Measurements from ENCODE around the gene QKI.

- TF ChIP-seq FOS (IDR thresholded peaks at IDR 0.05; ENCODE audit: borderline replicate concordance, extremely low read depth, insufficient read length) (no peak), MTA2 (IDR thresholded peaks at IDR 0.05; ENCODE audit: low read depth) (no peak), POLR2A (IDR thresholded peaks at IDR 0.05; ENCODE audit: low read depth, low read length) (no peak), SUZ12 (IDR thresholded peaks at IDR 0.05; ENCODE audit: unreplicated experiment) (no peak), SIN3A (IDR thresholded peaks at IDR 0.05; ENCODE audit: low read depth, low read length) (no peak), RFX5 (IDR thresholded peaks at IDR 0.05; ENCODE audit: low read depth, low read length) (no peak), TAF1 (IDR thresholded peaks at IDR 0.05; ENCODE audit: borderline replicate concordance, low read depth, low read length) (no peak), HSF1 (IDR thresholded peaks at IDR 0.05; ENCODE audit: low read depth, low read length) (no peak), CHD2 (IDR thresholded peaks at IDR 0.05; ENCODE audit: borderline replicate concordance, low read depth, low read length) (no peak)
These were observed 39.9 kb downstream of the QKI start for GRCh38 chr6:163454425-163454824.
